SK-N-MC (cell line): ENCODE data around the gene FRA10AC1.

Source experiments
- EZH2 ChIP-seq: fragments of 200-600 bp; sonication (generic); IDR thresholded peaks from one replicate; pipeline ENCODE4 v1.6.1; 2017; ENCODE audit warnings: antibody characterized with exemption
- FOXP2 ChIP-seq: optimal IDR thresholded peaks from 2 replicates; pipeline ENCODE3; 2011; ENCODE audit warnings: mild to moderate bottlenecking, moderate library complexity; ENCODE audit not compliant: insufficient read depth; ENCODE audit errors: extremely low read length, control extremely low read depth
- POLR2AphosphoS5 ChIP-seq: IDR thresholded peaks from 2 replicates; pipeline ENCODE4 v1.6.1; 2012; ENCODE audit warnings: mild to moderate bottlenecking, low read depth, low read length, borderline replicate concordance

DNA sequence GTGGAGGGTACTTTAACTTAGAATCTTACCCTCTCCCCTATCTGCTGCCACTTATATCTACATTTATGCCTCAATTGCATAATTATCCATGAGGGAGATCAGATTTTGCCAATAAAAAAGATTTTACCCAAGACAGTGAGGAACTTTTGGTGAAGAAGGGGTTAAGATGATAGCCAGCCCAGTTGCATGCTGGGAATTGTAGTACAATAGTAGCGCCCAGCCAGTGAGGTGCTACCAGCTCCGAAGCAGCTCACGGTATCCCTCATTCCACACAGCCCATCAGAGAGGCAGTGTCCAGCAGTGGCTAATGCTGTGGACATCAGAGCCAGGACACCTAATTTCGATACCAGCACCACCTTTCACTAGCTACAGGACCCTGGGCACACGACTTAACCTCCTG, 49.4 kb upstream of the FRA10AC1 start:
- TF ChIP-seq POLR2AphosphoS5 (no peak), EZH2 (no peak), FOXP2 (no peak)
